GM23338 (cell line): ENCODE data around the gene RIGI.
A peak's percentile ranks its signal among the peaks of the same experiment; 100 is the strongest.

Source experiments
- CREB1 ChIP-seq: fragments of 250-450 bp; sonication (Bioruptor Pico); IDR thresholded peaks from 2 replicates; pipeline ENCODE4 v1.5.0; 2020; ENCODE audit warnings: low read depth, mild to moderate bottlenecking, moderate library complexity
- EZH2phosphoT487 ChIP-seq: fragments of 200-600 bp; sonication (generic); IDR thresholded peaks from one replicate; pipeline ENCODE4 v1.8.1; 2018; ENCODE audit warnings: antibody characterized with exemption; ENCODE audit not compliant: unreplicated experiment
- NANOG ChIP-seq: IDR thresholded peaks from 2 replicates; pipeline ENCODE4 v1.6.1; 2016; ENCODE audit warnings: antibody characterized with exemption, borderline replicate concordance
- POLR2AphosphoS5 ChIP-seq: IDR thresholded peaks from 2 replicates; pipeline ENCODE4 v1.6.1; 2016; ENCODE audit warnings: antibody characterized with exemption, low read depth
- ZNF331 ChIP-seq: fragments of 250-450 bp; sonication (Bioruptor Pico); IDR thresholded peaks from 2 replicates; pipeline ENCODE4 v1.5.0; 2020; ENCODE audit warnings: low read depth, mild to moderate bottlenecking, moderate library complexity
- TF ChIP-seq, protein P1 (sequence below), 2 experiments: fragments of 200-600 bp in 1 of 2; sonication (generic) in 1 of 2; conservative IDR thresholded peaks; 2 replicates each; pipeline versions ENCODE4 v1.5.1 to v1.6.1; 2016 to 2017; ENCODE audit warnings: antibody characterized with exemption in 2 of 2, low read depth in 2 of 2, mild to moderate bottlenecking in 2 of 2, moderate library complexity in 1 of 2

- TF ChIP-seq, protein P1, sequence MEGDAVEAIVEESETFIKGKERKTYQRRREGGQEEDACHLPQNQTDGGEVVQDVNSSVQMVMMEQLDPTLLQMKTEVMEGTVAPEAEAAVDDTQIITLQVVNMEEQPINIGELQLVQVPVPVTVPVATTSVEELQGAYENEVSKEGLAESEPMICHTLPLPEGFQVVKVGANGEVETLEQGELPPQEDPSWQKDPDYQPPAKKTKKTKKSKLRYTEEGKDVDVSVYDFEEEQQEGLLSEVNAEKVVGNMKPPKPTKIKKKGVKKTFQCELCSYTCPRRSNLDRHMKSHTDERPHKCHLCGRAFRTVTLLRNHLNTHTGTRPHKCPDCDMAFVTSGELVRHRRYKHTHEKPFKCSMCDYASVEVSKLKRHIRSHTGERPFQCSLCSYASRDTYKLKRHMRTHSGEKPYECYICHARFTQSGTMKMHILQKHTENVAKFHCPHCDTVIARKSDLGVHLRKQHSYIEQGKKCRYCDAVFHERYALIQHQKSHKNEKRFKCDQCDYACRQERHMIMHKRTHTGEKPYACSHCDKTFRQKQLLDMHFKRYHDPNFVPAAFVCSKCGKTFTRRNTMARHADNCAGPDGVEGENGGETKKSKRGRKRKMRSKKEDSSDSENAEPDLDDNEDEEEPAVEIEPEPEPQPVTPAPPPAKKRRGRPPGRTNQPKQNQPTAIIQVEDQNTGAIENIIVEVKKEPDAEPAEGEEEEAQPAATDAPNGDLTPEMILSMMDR (conservative IDR thresholded peaks at IDR 0.05; ENCODE audit: low read depth in 2 of 2) = peak in 1 of 2 experiments; percentile 23; a peak in 1 of 4 replicates
- TF ChIP-seq POLR2AphosphoS5 = no peak
- no peak for TF ChIP-seq CREB1
- TF ChIP-seq NANOG = no peak
- TF ChIP-seq ZNF331 (CRISPR knock-in tag) = no peak
- TF ChIP-seq EZH2phosphoT487 = no peak
Observed at GRCh38 chr9:32550150-32550561, 24.2 kb upstream of the RIGI start.
